ENCODE data around the gene GPAT3.

- TF ChIP-seq, protein P1, sequence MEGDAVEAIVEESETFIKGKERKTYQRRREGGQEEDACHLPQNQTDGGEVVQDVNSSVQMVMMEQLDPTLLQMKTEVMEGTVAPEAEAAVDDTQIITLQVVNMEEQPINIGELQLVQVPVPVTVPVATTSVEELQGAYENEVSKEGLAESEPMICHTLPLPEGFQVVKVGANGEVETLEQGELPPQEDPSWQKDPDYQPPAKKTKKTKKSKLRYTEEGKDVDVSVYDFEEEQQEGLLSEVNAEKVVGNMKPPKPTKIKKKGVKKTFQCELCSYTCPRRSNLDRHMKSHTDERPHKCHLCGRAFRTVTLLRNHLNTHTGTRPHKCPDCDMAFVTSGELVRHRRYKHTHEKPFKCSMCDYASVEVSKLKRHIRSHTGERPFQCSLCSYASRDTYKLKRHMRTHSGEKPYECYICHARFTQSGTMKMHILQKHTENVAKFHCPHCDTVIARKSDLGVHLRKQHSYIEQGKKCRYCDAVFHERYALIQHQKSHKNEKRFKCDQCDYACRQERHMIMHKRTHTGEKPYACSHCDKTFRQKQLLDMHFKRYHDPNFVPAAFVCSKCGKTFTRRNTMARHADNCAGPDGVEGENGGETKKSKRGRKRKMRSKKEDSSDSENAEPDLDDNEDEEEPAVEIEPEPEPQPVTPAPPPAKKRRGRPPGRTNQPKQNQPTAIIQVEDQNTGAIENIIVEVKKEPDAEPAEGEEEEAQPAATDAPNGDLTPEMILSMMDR (IDR thresholded peaks at IDR 0.05) = no peak
- TF ChIP-seq POLR2A (IDR thresholded peaks at IDR 0.05) = no peak
These were observed 67.2 kb downstream of the GPAT3 start for GRCh38 chr4:83603129-83603528.
